Neural progenitor cell (in vitro differentiated cells): ENCODE measurements around the gene PARD6A. TPM values are rescaled to one million over a fixed set of nuclear protein-coding genes. Genes with fewer than 3 reads are reported as not detected.

Source experiments
- DNase-seq: peaks from one replicate; pipeline ENCODE4 v3.0.0-alpha.2; 2016; ENCODE audit warnings: low spot score
- H2AFZ ChIP-seq: fragments of 200-600 bp; sonication (generic); replicated peaks from 2 replicates; pipeline ENCODE4 v1.6.1; 2016; ENCODE audit warnings: antibody characterized with exemption
- H3F3A ChIP-seq: fragments of 200-600 bp; sonication (generic); 2 replicates; pipeline ENCODE4 v1.6.1; 2016; ENCODE audit warnings: antibody characterized with exemption, low read depth
- H3K27ac ChIP-seq: fragments of 200-600 bp; sonication (generic); 2 replicates; pipeline ENCODE4 v1.5.1; 2016; ENCODE audit warnings: mild to moderate bottlenecking
- H3K27me3 ChIP-seq: fragments of 200-600 bp; sonication (generic); 2 replicates; pipeline ENCODE4 v1.6.1; 2016; ENCODE audit warnings: mild to moderate bottlenecking, moderate library complexity
- H3K36me3 ChIP-seq: fragments of 200-600 bp; sonication (generic); 2 replicates; pipeline ENCODE4 v1.5.1; 2016
- H3K4me1 ChIP-seq: fragments of 200-600 bp; sonication (generic); 2 replicates; pipeline ENCODE4 v1.6.1; 2016; ENCODE audit warnings: mixed run types
- H3K4me2 ChIP-seq: fragments of 200-600 bp; sonication (generic); 2 replicates; pipeline ENCODE4 v1.6.1; 2016
- H3K4me3 ChIP-seq: fragments of 200-600 bp; sonication (generic); 2 replicates; pipeline ENCODE4 v1.5.1; 2016
- H3K79me2 ChIP-seq: fragments of 200-600 bp; sonication (generic); 2 replicates; pipeline ENCODE4 v1.6.1; 2016; ENCODE audit warnings: low read depth
- H3K9ac ChIP-seq: fragments of 200-600 bp; sonication (generic); 2 replicates; pipeline ENCODE4 v1.6.1; 2016
- H3K9me3 ChIP-seq: fragments of 200-600 bp; sonication (generic); 2 replicates; pipeline ENCODE4 v1.5.1; 2016; ENCODE audit warnings: low read depth
- H4K20me1 ChIP-seq: fragments of 200-600 bp; sonication (generic); 2 replicates; pipeline ENCODE4 v1.6.1; 2016; ENCODE audit warnings: low read depth
- H3K27ac Mint-ChIP-seq: 3 replicates; pipeline ENCODE4 v1.8.0; 2021; ENCODE audit warnings: mixed read lengths
- H3K27me3 Mint-ChIP-seq: 2 replicates; pipeline ENCODE4 v1.8.0; 2022; ENCODE audit warnings: low read depth, mild to moderate bottlenecking, inconsistent platforms, moderate library complexity, mixed read lengths; ENCODE audit not compliant: insufficient read depth
- H3K36me3 Mint-ChIP-seq: 3 replicates; pipeline ENCODE4 v1.8.0; 2021; ENCODE audit warnings: mixed read lengths
- H3K4me1 Mint-ChIP-seq: 3 replicates; pipeline ENCODE4 v1.8.0; 2021; ENCODE audit warnings: mixed read lengths
- H3K4me3 Mint-ChIP-seq: 3 replicates; pipeline ENCODE4 v1.8.0; 2021; ENCODE audit warnings: mild to moderate bottlenecking, moderate library complexity, mixed read lengths
- H3K9me3 Mint-ChIP-seq: 3 replicates; pipeline ENCODE4 v1.8.0; 2020; ENCODE audit warnings: mixed read lengths
- CTCF ChIP-seq: fragments of 200-600 bp; sonication (generic); IDR thresholded peaks from 2 replicates; pipeline ENCODE4 v1.5.1; 2017; ENCODE audit warnings: antibody characterized with exemption, mild to moderate bottlenecking
- EZH2 ChIP-seq: fragments of 200-600 bp; sonication (generic); IDR thresholded peaks from 2 replicates; pipeline ENCODE4 v1.6.1; 2017; ENCODE audit warnings: antibody characterized with exemption, mild to moderate bottlenecking, moderate library complexity
- EZH2phosphoT487 ChIP-seq: fragments of 200-600 bp; sonication (generic); IDR thresholded peaks from 2 replicates; pipeline ENCODE4 v1.6.1; 2017; ENCODE audit warnings: antibody characterized with exemption
- total RNA-seq: library from RNA; depleted of rRNA; stranded (reverse); fragments of >200 nt; gene quantifications from 2 replicates; pipeline ENCODE4 v1.2.3, GENCODE V29; 2015; ENCODE audit warnings: low replicate concordance

Gene PARD6A
- total RNA-seq, 1 donor from 2014 or later = 2.7 TPM

DNA sequence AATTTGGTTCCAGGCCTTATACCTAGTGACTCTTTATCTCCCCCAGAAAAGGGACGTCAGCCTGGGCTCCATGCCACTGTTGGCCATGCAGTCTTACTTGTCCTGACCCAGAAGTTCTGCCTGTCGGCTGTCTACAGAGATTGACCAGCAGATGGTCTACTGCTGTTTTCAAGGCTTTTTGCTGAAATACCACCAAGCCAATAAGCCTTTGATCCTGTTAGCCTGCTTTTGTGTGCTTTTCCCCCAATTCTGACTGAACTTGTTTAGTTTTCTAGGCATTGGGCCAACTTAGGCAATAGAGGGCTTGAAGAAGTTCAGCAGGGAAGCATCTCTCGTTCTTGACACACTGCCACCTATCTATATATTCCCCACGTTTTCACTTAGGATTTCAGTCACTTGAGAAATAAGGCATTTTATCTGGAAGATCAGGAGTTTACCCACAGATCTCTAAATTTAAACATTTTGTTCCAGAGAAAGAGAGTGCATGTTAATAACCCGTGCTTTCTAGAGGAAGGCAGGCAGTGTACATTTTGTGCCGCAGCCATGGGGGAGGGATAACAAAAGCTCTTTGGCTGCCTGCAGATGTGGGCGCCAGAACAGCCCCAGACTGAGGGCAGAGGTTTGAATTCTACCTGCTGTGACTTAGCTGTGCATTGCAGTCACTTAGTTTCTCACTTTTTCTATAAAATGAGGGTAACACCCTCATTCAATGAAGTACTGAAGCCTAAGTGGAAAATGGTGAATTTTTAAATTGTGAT is 28.2 kb upstream of the PARD6A start:
- Histone ChIP-seq H3K27me3 (no peaks in the 10 kb centered on the region), H4K20me1 (peaks cover 4% of the 10 kb centered on the region), H3K27ac (no peak overlapping the region), H3F3A (no peaks in the 10 kb centered on the region), H3K4me2 (no peak overlapping the region), H3K9ac (no peak overlapping the region), H3K4me3 (no peak overlapping the region), H3K4me1 (no peaks in the 10 kb centered on the region), H3K9me3 (no peaks in the 10 kb centered on the region), H3K79me2 (no peaks in the 10 kb centered on the region), H3K36me3 (peaks cover 5% of the 10 kb centered on the region), H2AFZ (no peak overlapping the region)
- TF ChIP-seq CTCF (no peak), EZH2phosphoT487 (no peak), EZH2 (no peak)
- Mint-ChIP-seq H3K36me3 (peaks cover 34% of the 10 kb centered on the region), H3K27ac (no peak overlapping the region), H3K27me3 (peaks cover 2% of the 10 kb centered on the region), H3K9me3 (no peaks in the 10 kb centered on the region), H3K4me3 (no peak overlapping the region), H3K4me1 (no peaks in the 10 kb centered on the region)
- DNase-seq = no peak

DNA sequence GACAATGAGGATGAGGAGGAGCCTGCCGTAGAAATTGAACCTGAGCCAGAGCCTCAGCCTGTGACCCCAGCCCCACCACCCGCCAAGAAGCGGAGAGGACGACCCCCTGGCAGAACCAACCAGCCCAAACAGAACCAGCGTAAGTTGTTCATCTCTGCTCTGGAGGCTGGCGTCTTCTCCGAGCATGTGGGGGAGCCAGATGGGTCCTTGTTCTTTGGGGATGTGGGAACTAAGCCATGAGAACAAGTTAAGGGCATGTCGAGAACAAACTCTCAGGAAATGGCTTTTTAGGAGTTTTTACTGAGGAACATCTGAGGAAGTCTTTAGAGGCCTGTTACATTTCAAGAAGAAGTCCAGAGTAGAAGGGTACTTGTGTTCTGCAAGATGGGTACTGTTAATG is 24.0 kb upstream of the PARD6A start:
- no peaks in the 10 kb centered on the region for H3K9me3 ChIP-seq
- no peaks in the 10 kb centered on the region for H3K27me3 Mint-ChIP-seq
- H3K27ac Mint-ChIP-seq = no peak overlapping the region
- no peak for DNase-seq
- H3K4me1 ChIP-seq = no peaks in the 10 kb centered on the region
- no peaks in the 10 kb centered on the region for H3K9me3 Mint-ChIP-seq
- peaks cover 26% of the 10 kb centered on the region for H3K36me3 Mint-ChIP-seq
- no peaks in the 10 kb centered on the region for H3K79me2 ChIP-seq
- no peak overlapping the region for H3K9ac ChIP-seq
- H3K4me2 ChIP-seq = no peak overlapping the region
- no peak overlapping the region for H3K4me3 Mint-ChIP-seq
- no peak overlapping the region for H3K4me3 ChIP-seq
- no peaks in the 10 kb centered on the region for H3K36me3 ChIP-seq
- no peaks in the 10 kb centered on the region for H3K27me3 ChIP-seq
- H3K27ac ChIP-seq = no peak overlapping the region
- peaks cover 9% of the 10 kb centered on the region for H3F3A ChIP-seq
- peaks cover 4% of the 10 kb centered on the region for H4K20me1 ChIP-seq
- H3K4me1 Mint-ChIP-seq = no peaks in the 10 kb centered on the region
- no peak overlapping the region for H2AFZ ChIP-seq
- no peak for TF ChIP-seq EZH2
- no peak for TF ChIP-seq EZH2phosphoT487
- TF ChIP-seq CTCF = no peak

- Mint-ChIP-seq H3K4me3 (no peak overlapping the region), H3K27ac (no peak overlapping the region), H3K9me3 (no peaks in the 10 kb centered on the region), H3K36me3 (peaks cover 19% of the 10 kb centered on the region), H3K27me3 (no peaks in the 10 kb centered on the region), H3K4me1 (no peaks in the 10 kb centered on the region)
- no peaks in the 10 kb centered on the region for H3K27me3 ChIP-seq
- no peak overlapping the region for H3K9ac ChIP-seq
- H2AFZ ChIP-seq = no peak overlapping the region
- no peak for DNase-seq
- H3K4me2 ChIP-seq = no peak overlapping the region
- H3K4me1 ChIP-seq = no peaks in the 10 kb centered on the region
- no peaks in the 10 kb centered on the region for H3K9me3 ChIP-seq
- no peak overlapping the region for H3K4me3 ChIP-seq
- H4K20me1 ChIP-seq = peaks cover 4% of the 10 kb centered on the region
- H3F3A ChIP-seq = peaks cover 13% of the 10 kb centered on the region
- H3K36me3 ChIP-seq = no peaks in the 10 kb centered on the region
- no peaks in the 10 kb centered on the region for H3K79me2 ChIP-seq
- TF ChIP-seq EZH2 (no peak), CTCF (no peak), EZH2phosphoT487 (no peak)
- no peak overlapping the region for H3K27ac ChIP-seq
These were observed 23.1 kb upstream of the PARD6A start for GRCh38 chr16:67637625-67638024.
